ENCODE results near the gene PPDPF.
"Not testable (repeated sequence)": the region's sequence is repeated elsewhere in the genome, so short reads cannot be mapped to it uniquely, and the experiment has no call there.

The PPDPF gene

DNA sequence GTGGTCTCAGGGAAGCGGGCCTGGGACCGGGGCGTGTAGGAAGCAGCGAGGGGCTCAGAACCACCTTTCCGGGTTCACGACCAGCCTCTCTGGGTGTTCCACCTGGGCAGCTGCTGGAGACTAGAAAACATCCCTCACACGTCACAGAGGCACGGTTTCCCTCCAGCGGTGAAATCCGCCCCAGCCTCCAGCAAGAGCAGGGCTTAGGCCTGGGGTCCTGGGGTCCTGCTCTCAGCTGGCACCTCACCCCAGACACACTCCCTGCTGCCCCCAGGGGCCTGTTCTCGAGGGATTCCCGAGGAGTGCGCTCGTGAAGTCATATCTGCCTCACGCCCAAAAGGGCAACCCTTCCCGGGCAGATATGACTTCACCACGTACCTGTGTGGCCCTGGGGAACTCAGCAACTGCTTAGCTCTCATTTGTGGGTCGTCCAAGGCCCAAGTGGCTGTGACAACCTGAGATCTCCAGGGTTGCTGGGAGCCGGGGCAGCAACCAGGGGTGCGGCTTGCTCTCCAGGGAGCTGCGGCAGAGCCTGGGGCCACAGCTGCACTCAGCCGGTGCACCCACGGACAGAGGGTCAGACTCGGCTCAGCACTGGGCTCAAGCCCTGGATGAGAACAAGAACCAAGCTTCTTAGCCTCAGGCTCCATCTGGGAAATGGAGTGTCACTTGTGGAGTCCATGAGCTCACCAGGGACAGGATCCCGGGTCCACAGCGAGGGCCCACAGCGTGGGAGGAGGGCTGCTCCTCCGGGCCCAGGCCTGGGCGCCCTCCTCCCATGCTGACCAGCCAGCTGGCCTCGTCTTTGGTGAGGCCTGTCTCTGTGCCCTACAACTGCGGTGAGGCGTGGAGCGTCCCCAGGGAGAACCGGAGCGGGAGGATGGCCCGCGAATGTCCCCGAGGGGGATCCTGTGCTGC, 34.1 kb downstream of the PPDPF start:
- H3K27me3 Mint-ChIP-seq: no peaks in the 10 kb centered on the region
- no peaks in the 10 kb centered on the region for H3K36me3 Mint-ChIP-seq
- no peak overlapping the region for H3K27ac Mint-ChIP-seq

GRCh38 chr20:63555661-63556381, 35.3 kb downstream of the PPDPF start:
- H3K4me1 Mint-ChIP-seq: peaks cover 11% of the 10 kb centered on the region
- H3K9me3 Mint-ChIP-seq: no peaks in the 10 kb centered on the region
- H3K27me3 Mint-ChIP-seq: no peaks in the 10 kb centered on the region
- no peak overlapping the region for H3K4me3 Mint-ChIP-seq
- no peak overlapping the region for H3K27ac Mint-ChIP-seq
- peaks cover 3% of the 10 kb centered on the region for H3K36me3 Mint-ChIP-seq

More for the DNA sequence above, 34.1 kb downstream of the PPDPF start:
- H3K4me1 Mint-ChIP-seq: peaks cover 11% of the 10 kb centered on the region
- peak overlapping the region; percentile 51 for H3K4me3 Mint-ChIP-seq
- no peaks in the 10 kb centered on the region for H3K9me3 Mint-ChIP-seq

GRCh38 chr20:63556873-63557478, 36.4 kb downstream of the PPDPF start:
- H3K9me3 Mint-ChIP-seq: no peaks in the 10 kb centered on the region
- no peaks in the 10 kb centered on the region for H3K27me3 Mint-ChIP-seq
- H3K27ac Mint-ChIP-seq: peak overlapping the region; percentile 65
- peaks cover 3% of the 10 kb centered on the region for H3K36me3 Mint-ChIP-seq
- H3K4me1 Mint-ChIP-seq: peaks cover 11% of the 10 kb centered on the region
- H3K4me3 Mint-ChIP-seq: no peak overlapping the region

GRCh38 chr20:63557481-63557891, 36.9 kb downstream of the PPDPF start:
- H3K27ac Mint-ChIP-seq: peak overlapping the region; percentile 65
- H3K9me3 Mint-ChIP-seq: no peaks in the 10 kb centered on the region
- peaks cover 3% of the 10 kb centered on the region for H3K36me3 Mint-ChIP-seq
- no peaks in the 10 kb centered on the region for H3K27me3 Mint-ChIP-seq
- H3K4me1 Mint-ChIP-seq: peaks cover 6% of the 10 kb centered on the region
- no peak overlapping the region for H3K4me3 Mint-ChIP-seq

- Mint-ChIP-seq H3K9me3 (no peaks in the 10 kb centered on the region), H3K27me3 (no peaks in the 10 kb centered on the region), H3K4me1 (no peaks in the 10 kb centered on the region), H3K27ac (no peak overlapping the region), H3K36me3 (peaks cover 3% of the 10 kb centered on the region), H3K4me3 (no peak overlapping the region)
These were observed 38.4 kb downstream of the PPDPF start for GRCh38 chr20:63558804-63559484.

- not testable (repeated sequence) for H3K4me3 Mint-ChIP-seq, H3K9me3 Mint-ChIP-seq, H3K36me3 Mint-ChIP-seq, H3K4me1 Mint-ChIP-seq, H3K27me3 Mint-ChIP-seq, H3K27ac Mint-ChIP-seq
These were observed 39.1 kb downstream of the PPDPF start for GRCh38 chr20:63559485-63560332.

- H3K9me3 Mint-ChIP-seq: no peaks in the 10 kb centered on the region
- no peak overlapping the region for H3K27ac Mint-ChIP-seq
- peaks cover 3% of the 10 kb centered on the region for H3K36me3 Mint-ChIP-seq
- H3K27me3 Mint-ChIP-seq: no peaks in the 10 kb centered on the region
- no peak overlapping the region for H3K4me3 Mint-ChIP-seq
- no peaks in the 10 kb centered on the region for H3K4me1 Mint-ChIP-seq
These were observed 39.8 kb downstream of the PPDPF start for GRCh38 chr20:63560333-63560805.

GRCh38 chr20:63560856-63561609, 40.5 kb downstream of the PPDPF start:
- no peak overlapping the region for H3K27ac Mint-ChIP-seq
- H3K4me1 Mint-ChIP-seq: no peaks in the 10 kb centered on the region
- H3K9me3 Mint-ChIP-seq: no peaks in the 10 kb centered on the region
- no peak overlapping the region for H3K4me3 Mint-ChIP-seq
- no peaks in the 10 kb centered on the region for H3K27me3 Mint-ChIP-seq
- peaks cover 3% of the 10 kb centered on the region for H3K36me3 Mint-ChIP-seq

DNA sequence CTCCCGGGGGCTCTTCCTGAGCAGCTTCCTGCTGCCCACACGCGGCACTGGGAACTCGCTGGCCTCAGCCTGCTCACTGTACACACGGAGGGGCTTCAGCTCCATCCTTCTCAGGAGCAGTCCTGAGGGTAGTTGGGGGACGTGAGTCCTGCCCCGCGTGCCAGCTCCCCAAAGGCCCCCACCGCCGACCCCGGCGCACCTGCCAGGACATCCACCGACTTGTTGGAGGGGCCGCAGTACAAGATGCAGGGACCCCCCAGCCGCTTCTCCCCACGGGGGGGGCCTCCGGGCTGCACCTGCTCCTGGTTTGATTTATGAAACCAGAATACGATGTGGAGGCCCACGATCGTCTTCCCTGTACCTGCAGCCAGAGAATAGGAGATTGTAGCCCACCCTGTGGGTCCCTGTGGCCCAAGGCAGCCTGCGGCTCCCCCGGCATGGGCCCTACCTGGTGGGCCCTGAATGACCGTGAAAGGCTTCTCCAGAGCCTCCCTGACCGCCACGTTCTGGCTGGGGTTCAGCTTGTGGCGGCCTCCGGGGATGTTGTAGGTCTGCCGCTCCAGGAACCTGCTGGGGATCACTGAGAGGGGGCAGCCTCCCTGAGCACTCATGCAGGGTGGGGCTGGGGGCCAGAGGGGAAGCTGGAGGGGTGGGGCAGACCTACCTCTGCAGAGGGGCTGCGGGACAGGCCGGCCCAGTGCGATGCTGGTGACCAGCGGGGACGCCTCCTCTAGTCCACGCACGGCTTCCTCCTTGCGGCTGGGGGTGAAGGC, 41.2 kb downstream of the PPDPF start:
- H3K9me3 Mint-ChIP-seq: no peaks in the 10 kb centered on the region
- H3K4me1 Mint-ChIP-seq: no peaks in the 10 kb centered on the region
- no peak overlapping the region for H3K4me3 Mint-ChIP-seq
- no peak overlapping the region for H3K27ac Mint-ChIP-seq
- no peaks in the 10 kb centered on the region for H3K27me3 Mint-ChIP-seq
- peaks cover 3% of the 10 kb centered on the region for H3K36me3 Mint-ChIP-seq

- peaks cover 3% of the 10 kb centered on the region for H3K36me3 Mint-ChIP-seq
- H3K9me3 Mint-ChIP-seq: no peaks in the 10 kb centered on the region
- H3K27me3 Mint-ChIP-seq: no peaks in the 10 kb centered on the region
- H3K27ac Mint-ChIP-seq: no peak overlapping the region
- no peak overlapping the region for H3K4me3 Mint-ChIP-seq
- peaks cover 2% of the 10 kb centered on the region for H3K4me1 Mint-ChIP-seq
These were observed 42.1 kb downstream of the PPDPF start for GRCh38 chr20:63562461-63563224.

- no peak overlapping the region for H3K4me3 Mint-ChIP-seq
- H3K27me3 Mint-ChIP-seq: no peaks in the 10 kb centered on the region
- peaks cover 9% of the 10 kb centered on the region for H3K4me1 Mint-ChIP-seq
- peaks cover 3% of the 10 kb centered on the region for H3K36me3 Mint-ChIP-seq
- H3K9me3 Mint-ChIP-seq: no peaks in the 10 kb centered on the region
- no peak overlapping the region for H3K27ac Mint-ChIP-seq
These were observed 42.8 kb downstream of the PPDPF start for GRCh38 chr20:63563225-63563935.

DNA sequence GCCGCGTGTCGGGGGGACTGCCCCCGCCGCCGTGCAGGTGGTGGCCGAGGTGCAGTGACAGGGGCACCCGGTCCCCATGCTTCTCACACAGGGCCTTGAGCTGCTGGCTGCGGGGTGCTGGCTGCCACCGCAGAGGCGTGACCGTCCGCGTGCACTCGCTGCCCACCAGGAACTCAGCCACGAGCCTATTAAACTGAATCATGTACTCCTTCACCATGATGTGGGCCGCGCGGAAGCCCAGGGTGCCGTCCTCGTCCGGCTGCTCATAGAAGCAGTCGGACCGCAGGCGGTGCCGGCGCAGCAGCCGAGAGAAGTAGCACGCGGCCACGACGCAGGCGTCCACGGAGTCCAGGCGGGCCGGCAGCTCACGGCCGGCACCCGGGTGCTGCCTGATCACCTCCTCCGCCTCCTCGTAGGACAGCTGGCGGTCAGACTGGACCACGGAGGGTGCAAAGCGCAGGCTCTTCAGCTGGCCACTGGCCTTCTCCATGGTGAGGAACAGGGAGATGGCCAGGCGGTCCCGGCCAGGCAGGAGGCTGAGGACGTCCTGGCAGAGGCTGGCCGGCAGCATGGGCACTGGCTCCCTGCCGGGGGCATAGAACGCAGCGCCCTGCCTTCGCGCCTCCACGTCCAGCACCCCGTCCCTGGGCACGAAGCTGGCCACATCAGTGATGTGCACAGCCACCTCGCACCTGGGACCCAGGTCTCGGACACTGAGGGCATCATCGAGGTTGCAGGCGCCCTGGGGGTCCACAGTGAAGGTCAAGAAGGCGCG, 43.7 kb downstream of the PPDPF start:
- H3K27me3 Mint-ChIP-seq: no peaks in the 10 kb centered on the region
- no peaks in the 10 kb centered on the region for H3K9me3 Mint-ChIP-seq
- H3K27ac Mint-ChIP-seq: no peak overlapping the region
- H3K4me1 Mint-ChIP-seq: peaks cover 13% of the 10 kb centered on the region
- peaks cover 3% of the 10 kb centered on the region for H3K36me3 Mint-ChIP-seq
- no peak overlapping the region for H3K4me3 Mint-ChIP-seq

Data from activated naive CD4-positive, alpha-beta T cell treated with anti-CD3 and anti-CD28 coated beads, Interleukin-2, amount 50 U/mL, for 24 hours (primary cell).